OCI-LY3 (cell line): ENCODE measurements around the gene PHACTR3.

Source experiments
- H2AFZ ChIP-seq: fragments of 200-600, 300-600 bp; shearing (Covaris generic); 2 replicates; pipeline ENCODE4 v1.6.0; 2014; ENCODE audit warnings: antibody characterized with exemption, low read depth, low read length
- H3K27ac ChIP-seq: fragments of 200-600, 300-600 bp; sonication (generic); 2 replicates; pipeline ENCODE4 v1.5.1; 2014; ENCODE audit warnings: mild to moderate bottlenecking, low read length, moderate library complexity, mixed read lengths
- H3K27me3 ChIP-seq: fragments of 200-600, 300-600 bp; sonication (generic); 2 replicates; pipeline ENCODE4 v1.6.1; 2014; ENCODE audit warnings: low read depth, low read length, mixed read lengths
- H3K36me3 ChIP-seq: fragments of 200-600, 300-600 bp; sonication (generic); replicated peaks from 2 replicates; pipeline ENCODE3; 2014; ENCODE audit warnings: low read depth, low read length, mixed read lengths
- H3K4me1 ChIP-seq: fragments of 300-600, 200-600 bp; sonication (generic); 2 replicates; pipeline ENCODE4 v1.6.1; 2014; ENCODE audit warnings: low read length, mixed read lengths
- H3K4me2 ChIP-seq: fragments of 200-600, 300-600 bp; sonication (generic); 2 replicates; pipeline ENCODE4 v1.6.1; 2014; ENCODE audit warnings: low read length, mixed read lengths
- H3K4me3 ChIP-seq: fragments of 300-600, 200-600 bp; sonication (generic); 2 replicates; pipeline ENCODE4 v1.5.1; 2014; ENCODE audit warnings: antibody characterized with exemption, mild to moderate bottlenecking, low read length, moderate library complexity
- H3K79me2 ChIP-seq: fragments of 300-600, 200-600 bp; shearing (Covaris generic); 2 replicates; pipeline ENCODE4 v1.6.1; 2014; ENCODE audit warnings: mild to moderate bottlenecking, low read length, mixed read lengths
- H3K9ac ChIP-seq: fragments of 300-600, 200-600 bp; shearing (Covaris generic); 2 replicates; pipeline ENCODE4 v1.6.0; 2014; ENCODE audit warnings: mild to moderate bottlenecking, low read length, moderate library complexity
- H3K9me3 ChIP-seq: fragments of 200-600, 300-600 bp; shearing (Covaris generic); 2 replicates; pipeline ENCODE4 v1.6.1; 2014; ENCODE audit warnings: low read length, mixed read lengths; ENCODE audit not compliant: insufficient read depth
- H4K20me1 ChIP-seq: fragments of 200-600, 300-600 bp; sonication (generic); 2 replicates; pipeline ENCODE4 v1.6.1; 2016; ENCODE audit warnings: low read length, mixed read lengths; ENCODE audit not compliant: insufficient read depth
- EZH2phosphoT487 ChIP-seq: fragments of 200-600 bp; shearing (Covaris generic); IDR thresholded peaks from 2 replicates; pipeline ENCODE4 v1.6.1; 2018; ENCODE audit warnings: antibody characterized with exemption, mixed run types, low read depth
- TF ChIP-seq, protein P1 (sequence below): fragments of 200-600, 300-600 bp; sonication (generic); IDR thresholded peaks from 2 replicates; pipeline ENCODE4 v1.5.1; 2014; ENCODE audit warnings: antibody characterized with exemption, low read length, low read depth

PHACTR3 gene

GRCh38 chr20:59729506-59729905 is 125.2 kb downstream of the PHACTR3 start:
- Histone ChIP-seq H3K79me2 (no peaks in the 10 kb centered on the region), H3K9me3 (no peaks in the 10 kb centered on the region), H3K4me3 (no peak overlapping the region), H3K27ac (no peak overlapping the region), H3K4me2 (no peak overlapping the region), H2AFZ (no peak overlapping the region), H4K20me1 (no peaks in the 10 kb centered on the region), H3K27me3 (peaks cover 50% of the 10 kb centered on the region), H3K36me3 (no peaks in the 10 kb centered on the region), H3K9ac (no peak overlapping the region), H3K4me1 (no peaks in the 10 kb centered on the region)
- TF ChIP-seq, protein P1, sequence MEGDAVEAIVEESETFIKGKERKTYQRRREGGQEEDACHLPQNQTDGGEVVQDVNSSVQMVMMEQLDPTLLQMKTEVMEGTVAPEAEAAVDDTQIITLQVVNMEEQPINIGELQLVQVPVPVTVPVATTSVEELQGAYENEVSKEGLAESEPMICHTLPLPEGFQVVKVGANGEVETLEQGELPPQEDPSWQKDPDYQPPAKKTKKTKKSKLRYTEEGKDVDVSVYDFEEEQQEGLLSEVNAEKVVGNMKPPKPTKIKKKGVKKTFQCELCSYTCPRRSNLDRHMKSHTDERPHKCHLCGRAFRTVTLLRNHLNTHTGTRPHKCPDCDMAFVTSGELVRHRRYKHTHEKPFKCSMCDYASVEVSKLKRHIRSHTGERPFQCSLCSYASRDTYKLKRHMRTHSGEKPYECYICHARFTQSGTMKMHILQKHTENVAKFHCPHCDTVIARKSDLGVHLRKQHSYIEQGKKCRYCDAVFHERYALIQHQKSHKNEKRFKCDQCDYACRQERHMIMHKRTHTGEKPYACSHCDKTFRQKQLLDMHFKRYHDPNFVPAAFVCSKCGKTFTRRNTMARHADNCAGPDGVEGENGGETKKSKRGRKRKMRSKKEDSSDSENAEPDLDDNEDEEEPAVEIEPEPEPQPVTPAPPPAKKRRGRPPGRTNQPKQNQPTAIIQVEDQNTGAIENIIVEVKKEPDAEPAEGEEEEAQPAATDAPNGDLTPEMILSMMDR: no peak
- TF ChIP-seq EZH2phosphoT487: no peak

DNA sequence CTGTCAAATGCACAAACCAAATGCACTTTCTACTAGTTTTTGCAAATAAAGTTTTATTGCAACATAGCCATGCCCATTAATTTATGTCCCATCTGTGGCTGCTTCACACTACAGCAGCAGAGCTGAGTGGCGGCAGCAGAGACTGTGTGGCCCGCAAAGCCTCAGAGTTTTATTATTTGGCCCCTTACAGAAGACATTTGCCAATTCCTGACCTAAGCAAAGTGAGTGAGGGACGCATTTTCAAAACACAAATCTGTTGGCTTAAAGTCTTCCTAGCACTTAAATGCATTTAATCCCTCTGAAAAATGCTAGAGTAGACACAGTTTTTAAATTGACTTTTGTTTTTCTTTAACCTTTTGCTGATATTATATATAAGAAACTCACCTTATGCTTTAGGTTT is 126.4 kb downstream of the PHACTR3 start:
- H2AFZ ChIP-seq: no peak overlapping the region
- no peaks in the 10 kb centered on the region for H3K9me3 ChIP-seq
- H3K4me1 ChIP-seq: no peaks in the 10 kb centered on the region
- H4K20me1 ChIP-seq: no peaks in the 10 kb centered on the region
- no peak for TF ChIP-seq EZH2phosphoT487
- TF ChIP-seq, protein P1: no peak
- H3K36me3 ChIP-seq: no peaks in the 10 kb centered on the region
- H3K27ac ChIP-seq: no peak overlapping the region
- peaks cover 62% of the 10 kb centered on the region for H3K27me3 ChIP-seq
- no peaks in the 10 kb centered on the region for H3K79me2 ChIP-seq
- H3K4me3 ChIP-seq: no peak overlapping the region
- H3K4me2 ChIP-seq: no peak overlapping the region
- no peak overlapping the region for H3K9ac ChIP-seq

DNA sequence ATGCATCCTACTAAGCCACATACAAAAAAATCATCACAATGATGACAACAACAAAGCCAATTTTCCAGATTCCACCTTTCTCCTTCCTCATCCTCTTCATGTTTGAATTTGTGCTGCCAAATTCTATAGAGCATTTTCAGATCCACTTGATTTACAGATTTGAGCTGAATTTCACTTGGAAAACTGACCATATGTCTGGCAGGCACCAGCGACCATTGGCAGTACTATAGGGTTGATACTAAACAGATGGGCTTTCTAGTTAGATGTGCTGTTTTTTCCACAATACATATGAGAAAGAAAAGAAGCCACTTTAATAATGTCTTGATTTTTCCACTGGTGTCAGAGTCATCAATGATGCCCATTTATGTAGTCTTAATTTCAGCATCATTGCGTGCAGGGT is 127.0 kb downstream of the PHACTR3 start:
- no peaks in the 10 kb centered on the region for H3K79me2 ChIP-seq
- H3K9ac ChIP-seq: no peak overlapping the region
- no peaks in the 10 kb centered on the region for H3K36me3 ChIP-seq
- H3K4me2 ChIP-seq: no peak overlapping the region
- no peaks in the 10 kb centered on the region for H4K20me1 ChIP-seq
- no peak for TF ChIP-seq EZH2phosphoT487
- TF ChIP-seq, protein P1: no peak
- no peaks in the 10 kb centered on the region for H3K4me1 ChIP-seq
- peaks cover 63% of the 10 kb centered on the region for H3K27me3 ChIP-seq
- no peak overlapping the region for H3K4me3 ChIP-seq
- H3K9me3 ChIP-seq: no peaks in the 10 kb centered on the region
- H3K27ac ChIP-seq: no peak overlapping the region
- H2AFZ ChIP-seq: no peak overlapping the region

DNA sequence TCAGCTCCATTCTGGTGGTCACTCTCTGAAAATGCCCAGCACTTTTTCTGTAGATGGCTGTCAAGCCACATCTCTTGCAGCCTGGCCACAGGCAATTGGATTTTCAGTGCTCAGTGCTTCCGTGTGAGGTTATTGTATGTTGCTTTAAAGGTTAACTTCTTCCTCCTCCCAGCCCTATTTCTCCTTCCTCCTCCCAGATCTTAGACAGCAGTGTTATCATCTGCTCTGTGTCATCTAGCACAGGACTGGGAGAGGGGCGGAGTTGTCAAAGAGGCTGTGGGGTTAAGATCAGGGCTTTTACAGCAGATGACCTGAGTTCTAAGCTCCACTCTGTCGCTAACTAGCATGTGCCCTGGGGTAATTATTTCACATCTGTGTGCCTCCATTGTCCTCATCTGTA is 129.0 kb downstream of the PHACTR3 start:
- no peak overlapping the region for H3K4me3 ChIP-seq
- H3K4me1 ChIP-seq: no peaks in the 10 kb centered on the region
- no peaks in the 10 kb centered on the region for H3K9me3 ChIP-seq
- H3K4me2 ChIP-seq: no peak overlapping the region
- H3K27ac ChIP-seq: no peak overlapping the region
- TF ChIP-seq EZH2phosphoT487: no peak
- TF ChIP-seq, protein P1: no peak
- H4K20me1 ChIP-seq: no peaks in the 10 kb centered on the region
- peaks cover 62% of the 10 kb centered on the region for H3K27me3 ChIP-seq
- no peak overlapping the region for H3K9ac ChIP-seq
- no peaks in the 10 kb centered on the region for H3K36me3 ChIP-seq
- no peak overlapping the region for H2AFZ ChIP-seq
- no peaks in the 10 kb centered on the region for H3K79me2 ChIP-seq
